Activated effector memory CD4-positive, alpha-beta T cell treated with Interleukin-2 at 50 U/mL for 16 hours (primary cell): Measurements from ENCODE around the gene PPP2R2C.

Source experiments
- DNase-seq: peaks from one replicate; pipeline ENCODE4 v3.0.0-alpha.2; 2020

The PPP2R2C gene

GRCh38 chr4:6377626-6378492 is 94.6 kb downstream of the PPP2R2C start:
- DNase-seq = no peak

- DNase-seq = no peak
Observed at GRCh38 chr4:6375620-6376295, 96.7 kb downstream of the PPP2R2C start.

- no peak for DNase-seq
Observed at GRCh38 chr4:6374575-6374974, 97.8 kb downstream of the PPP2R2C start.

GRCh38 chr4:6373541-6374410 is 98.6 kb downstream of the PPP2R2C start:
- DNase-seq = no peak

GRCh38 chr4:6372649-6373525 is 99.5 kb downstream of the PPP2R2C start:
- no peak for DNase-seq

- no peak for DNase-seq
Observed at GRCh38 chr4:6371812-6372211, 100.6 kb downstream of the PPP2R2C start.

- no peak for DNase-seq
Observed at GRCh38 chr4:6371271-6371670, 101.1 kb downstream of the PPP2R2C start.

GRCh38 chr4:6369924-6370645 is 102.3 kb downstream of the PPP2R2C start:
- no peak for DNase-seq

- DNase-seq = no peak
Observed at GRCh38 chr4:6369511-6369910, 102.9 kb downstream of the PPP2R2C start.

GRCh38 chr4:6369035-6369434 is 103.4 kb downstream of the PPP2R2C start:
- DNase-seq = no peak

GRCh38 chr4:6368601-6369000 is 103.8 kb downstream of the PPP2R2C start:
- no peak for DNase-seq

GRCh38 chr4:6368096-6368495 is 104.3 kb downstream of the PPP2R2C start:
- DNase-seq = no peak

- DNase-seq = no peak
Observed at GRCh38 chr4:6367371-6367851, 105.0 kb downstream of the PPP2R2C start.

- DNase-seq = no peak
Observed at GRCh38 chr4:6366581-6366980, 105.8 kb downstream of the PPP2R2C start.

- DNase-seq = no peak
Observed at GRCh38 chr4:6365545-6366086, 106.8 kb downstream of the PPP2R2C start.

GRCh38 chr4:6364581-6364980 is 107.8 kb downstream of the PPP2R2C start:
- DNase-seq = no peak

GRCh38 chr4:6364146-6364545 is 108.3 kb downstream of the PPP2R2C start:
- no peak for DNase-seq

- DNase-seq = no peak
Observed at GRCh38 chr4:6362896-6363295, 109.5 kb downstream of the PPP2R2C start.

GRCh38 chr4:6362243-6362885 is 110.0 kb downstream of the PPP2R2C start:
- DNase-seq = no peak

- DNase-seq = no peak
Observed at GRCh38 chr4:6361076-6361784, 111.2 kb downstream of the PPP2R2C start.
